ENCODE results near the gene BICRAL. TPM values are rescaled to one million over a fixed set of nuclear protein-coding genes. Genes with fewer than 3 reads are reported as not detected.

The BICRAL gene
- total RNA-seq, 4 donors from 2014 or later: 14.7 to 34.8 (median 21.5) TPM

- no peak for TF ChIP-seq POLR2A (IDR thresholded peaks at IDR 0.05)
- no peak for TF ChIP-seq EP300 (IDR thresholded peaks at IDR 0.05; ENCODE audit: low read depth)
- no peak for TF ChIP-seq POLR2AphosphoS5 (IDR thresholded peaks at IDR 0.05)
- TF ChIP-seq CTCF (IDR thresholded peaks at IDR 0.05): no peak
- Histone ChIP-seq H3K4me3 (no peak overlapping the region), H3K27ac (no peak overlapping the region), H3K9me3 (no peaks in the 10 kb centered on the region), H3K27me3 (no peaks in the 10 kb centered on the region), H3K36me3 (peaks cover 0 to 97% (median 40%) of the 10 kb centered on the region in 4 donors), H3K4me1 (no peaks in the 10 kb centered on the region)
- in situ Hi-C loops (cut with MboI; ENCODE audit: low pct_ligation_motif_present in 1 of 4, low pct_unique_long_range_greater_than_20kb in 1 of 4, low sequenced_read_pairs in 3 of 4) (loop anchor here in 1 of 4 donors (25.0 kb wide), 1 partner anchor 123 kb away; the partner anchor contains the start of gene TBCC), intact Hi-C loops (cut with DNase I; ENCODE audit: low total_unique reads) (no loop called here)
- no peak for DNase-seq
- WGBS, 2 donors (ENCODE audit: low coverage in 1 of 2): 92 to 94% methylated on average over 6 of the region's 6 CpGs
These were observed 78.6 kb downstream of the BICRAL start for GRCh38 chr6:42860481-42860880.

- 80 to 81% methylated on average over 1 to 8 of the region's 8 CpGs for WGBS, 2 donors (ENCODE audit: low coverage in 1 of 2)
- H3K27ac ChIP-seq: no peak overlapping the region
- H3K9me3 ChIP-seq: no peaks in the 10 kb centered on the region
- H3K4me1 ChIP-seq: no peaks in the 10 kb centered on the region
- no peaks in the 10 kb centered on the region for H3K27me3 ChIP-seq
- intact Hi-C loops (cut with DNase I; ENCODE audit: low total_unique reads) (no loop called here), in situ Hi-C loops (cut with MboI; ENCODE audit: low pct_ligation_motif_present in 1 of 4, low pct_unique_long_range_greater_than_20kb in 1 of 4, low sequenced_read_pairs in 3 of 4) (loop anchor here in 1 of 4 donors (25.0 kb wide), 1 partner anchor 127 kb away; the partner anchor contains the start of gene TBCC)
- peaks cover 0 to 77% (median 33%) of the 10 kb centered on the region in 4 donors for H3K36me3 ChIP-seq
- TF ChIP-seq CTCF (IDR thresholded peaks at IDR 0.05) (no peak), POLR2AphosphoS5 (IDR thresholded peaks at IDR 0.05) (no peak), EP300 (IDR thresholded peaks at IDR 0.05; ENCODE audit: low read depth) (no peak), POLR2A (IDR thresholded peaks at IDR 0.05) (no peak)
- no peak overlapping the region for H3K4me3 ChIP-seq
- DNase-seq: no peak
These were observed 82.8 kb downstream of the BICRAL start for GRCh38 chr6:42864602-42865001.

DNA sequence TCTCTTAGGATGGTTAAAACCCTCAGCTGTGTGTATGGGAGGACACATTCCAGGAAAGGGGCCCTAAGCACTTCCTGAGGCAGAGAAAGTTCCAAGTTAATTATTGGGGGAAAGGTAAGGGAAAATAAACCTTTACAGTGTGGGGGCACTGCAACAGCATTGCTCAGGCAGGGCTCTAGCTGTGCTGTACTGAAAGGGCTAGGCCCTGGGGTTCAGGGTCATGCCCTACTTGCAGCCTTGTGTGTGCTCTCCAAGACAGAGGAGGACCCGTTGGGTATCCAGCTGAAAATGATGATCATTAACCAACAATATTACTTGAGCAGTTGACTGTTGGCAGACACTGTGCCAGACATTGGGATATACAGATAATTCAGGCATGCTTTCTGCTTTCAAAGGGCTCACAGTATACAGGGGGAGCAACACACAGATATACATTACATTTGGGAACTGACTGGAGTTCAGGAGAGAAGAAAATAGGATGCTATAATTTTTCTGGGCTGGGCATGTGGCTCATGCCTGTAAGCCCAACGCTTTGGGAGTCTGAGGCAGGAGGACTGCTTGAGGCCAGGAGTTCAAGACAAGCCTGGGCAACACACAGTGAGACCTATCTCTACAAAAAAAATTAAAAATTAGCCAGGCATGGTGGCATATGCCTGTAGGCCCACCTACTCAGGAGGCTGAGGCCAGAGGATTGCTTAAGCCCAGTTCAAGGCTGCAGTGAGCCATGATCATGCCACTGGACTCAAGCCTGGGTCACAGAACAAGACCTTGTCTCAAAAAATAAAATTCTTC lies 88.5 kb downstream of the BICRAL start:
- H3K9me3 ChIP-seq: no peaks in the 10 kb centered on the region
- no peak overlapping the region for H3K4me3 ChIP-seq
- TF ChIP-seq CTCF (IDR thresholded peaks at IDR 0.05): no peak
- TF ChIP-seq POLR2AphosphoS5 (IDR thresholded peaks at IDR 0.05): no peak
- TF ChIP-seq EP300 (IDR thresholded peaks at IDR 0.05; ENCODE audit: low read depth): no peak
- no peak for TF ChIP-seq POLR2A (IDR thresholded peaks at IDR 0.05)
- H3K4me1 ChIP-seq: no peaks in the 10 kb centered on the region
- DNase-seq: no peak
- no peaks in the 10 kb centered on the region for H3K27me3 ChIP-seq
- WGBS, 2 donors (ENCODE audit: low coverage in 1 of 2): 50 to 60% methylated on average over 1 to 2 of the region's 2 CpGs
- H3K36me3 ChIP-seq: peaks cover 0 to 22% (median 11%) of the 10 kb centered on the region in 4 donors
- no peak overlapping the region for H3K27ac ChIP-seq
- intact Hi-C loops (cut with DNase I; ENCODE audit: low total_unique reads): loop anchor here (10.0 kb wide), 1 partner anchor 146 kb away; the partner anchor contains the start of gene PRPH2
- in situ Hi-C loops (cut with MboI; ENCODE audit: low pct_ligation_motif_present in 1 of 4, low pct_unique_long_range_greater_than_20kb in 1 of 4, low sequenced_read_pairs in 3 of 4): loop anchor here in 2 of 4 donors (10.0 to 25.0 kb wide), 2 partner anchors 133 to 206 kb away; partner anchors contain the start of gene TBCC (in 1 of the 2)

- Histone ChIP-seq H3K36me3 (peaks cover 0 to 10% (median 4%) of the 10 kb centered on the region in 4 donors), H3K4me3 (no peak overlapping the region), H3K4me1 (no peaks in the 10 kb centered on the region), H3K9me3 (no peaks in the 10 kb centered on the region), H3K27me3 (no peaks in the 10 kb centered on the region), H3K27ac (no peak overlapping the region)
- intact Hi-C loops (cut with DNase I; ENCODE audit: low total_unique reads): loop anchor here (10.0 kb wide), 1 partner anchor 147 kb away; the partner anchor contains the start of gene PRPH2
- TF ChIP-seq POLR2A (IDR thresholded peaks at IDR 0.05) (no peak), EP300 (IDR thresholded peaks at IDR 0.05; ENCODE audit: low read depth) (no peak), CTCF (IDR thresholded peaks at IDR 0.05) (no peak), POLR2AphosphoS5 (IDR thresholded peaks at IDR 0.05) (no peak)
- in situ Hi-C loops (cut with MboI; ENCODE audit: low pct_ligation_motif_present in 1 of 4, low pct_unique_long_range_greater_than_20kb in 1 of 4, low sequenced_read_pairs in 3 of 4): loop anchor here in 2 of 4 donors (10.0 to 25.0 kb wide), 2 partner anchors 134 to 207 kb away; partner anchors contain the start of gene TBCC (in 1 of the 2)
- no peak for DNase-seq
- 72 to 74% methylated on average over 3 of the region's 3 CpGs for WGBS, 2 donors (ENCODE audit: low coverage in 1 of 2)
These were observed 89.9 kb downstream of the BICRAL start for GRCh38 chr6:42871711-42872110.
